Gastrocnemius medialis (tissue), 4 donors: ENCODE data around the gene ITGAE.

Experiments
- CTCF ChIP-seq, 5 experiments: fragments of 450-650 bp in 3 of 5; fragments of 200-600 bp in 2 of 5; sonication (generic) in 2 of 5; IDR thresholded peaks in 4 of 5; conservative IDR thresholded peaks in 1 of 5; 1 replicate in 4 of 5; 2 replicates in 1 of 5; pipeline ENCODE4 v1.5.1; 2016 to 2019; ENCODE audit warnings: antibody characterized with exemption in 5 of 5, mild to moderate bottlenecking in 3 of 5, moderate library complexity in 3 of 5
- POLR2A ChIP-seq, 2 donors: fragments of 450-650 bp; IDR thresholded peaks; one replicate each; pipeline ENCODE4 v1.6.1; 2017; ENCODE audit warnings: antibody characterized with exemption in 2 of 2, mild to moderate bottlenecking in 2 of 2, moderate library complexity in 2 of 2

- TF ChIP-seq CTCF (IDR thresholded peaks at IDR 0.05 in 4 of 5, conservative IDR thresholded peaks at IDR 0.05 in 1 of 5) (no peak), POLR2A (IDR thresholded peaks at IDR 0.05) (no peak)
Observed at GRCh38 chr17:3796822-3797170, 4.2 kb downstream of the ITGAE start.
